Right lobe of liver (tissue), 6 donors: ENCODE measurements around the gene RPL4. TPM values are rescaled to one million over a fixed set of nuclear protein-coding genes. Genes with fewer than 3 reads are reported as not detected.

Experiments used
- ATAC-seq, 4 donors: fragments of 200-7000 bp; cut with Tn5 transposase; one replicate each; pipeline ENCODE4 v1.9.1; 2020; ENCODE audit warnings: mild to moderate bottlenecking in 4 of 4, moderate library complexity in 4 of 4
- DNase-seq, 3 donors: peaks; one replicate each; pipeline ENCODE4 v3.0.0-alpha.2; 2020
- H3K27ac ChIP-seq, 3 donors: fragments of 200-600 bp; one replicate each; pipeline ENCODE4 v1.8.0; 2022
- H3K27me3 ChIP-seq, 2 donors: fragments of 200-600 bp; one replicate each; pipeline ENCODE4 v1.8.0; 2022
- H3K36me3 ChIP-seq, 4 donors: fragments of 200-600 bp; sonication (generic) in 1 of 4; one replicate each; pipeline versions ENCODE4 v1.5.1 to v1.8.0; 2017 to 2022; ENCODE audit warnings: control low read depth in 1 of 4
- H3K4me1 ChIP-seq, 4 donors: fragments of 200-600 bp; sonication (generic) in 1 of 4; one replicate each; pipeline versions ENCODE4 v1.5.1 to v1.8.0; 2017 to 2022; ENCODE audit warnings: control low read depth in 1 of 4
- H3K4me3 ChIP-seq, 3 donors: fragments of 200-600 bp; one replicate each; pipeline ENCODE4 v1.8.0; 2022
- H3K9me3 ChIP-seq, 4 donors: fragments of 200-600 bp; sonication (generic) in 1 of 4; one replicate each; pipeline versions ENCODE4 v1.5.1 to v1.8.0; 2017 to 2022; ENCODE audit warnings: control low read depth in 1 of 4
- POLR2A ChIP-seq: fragments of 450-650 bp; IDR thresholded peaks from one replicate; pipeline ENCODE4 v1.6.1; 2017; ENCODE audit warnings: antibody characterized with exemption, mild to moderate bottlenecking
- WGBS: methylation state at CpG from one replicate; pipeline ENCODE4 v1.1.6; 2018; ENCODE audit warnings: low coverage, low lambda C conversion rate; ENCODE audit not compliant: insufficient coverage; ENCODE audit errors: missing lambda C conversion rate; 5-methylcytosine and 5-hydroxymethylcytosine counted together
- intact Hi-C, 2 donors: fragments of 100-400 bp; cut with DNase I; formaldehyde crosslinking; loops; one replicate each; pipeline versions ENCODE4 v1.11.2 to v1.14.1; 2022
- microRNA-seq, 2 donors: library from miRNA; unstranded; fragments of <30 nt; microRNA quantifications; one replicate each; pipeline ENCODE4, GENCODE V29; 2019 to 2020
- small RNA-seq, 2 experiments: library from RNA; depleted of rRNA; stranded (forward); fragments of <200 nt; gene quantifications; one replicate each; pipeline ENCODE3, GENCODE V24; 2016
- total RNA-seq, 6 experiments: library from RNA; depleted of rRNA in 2 of 6; stranded (reverse); fragments of >200 nt in 2 of 6; fragmentation: NEBNext Ultra II Directional in 3 of 6; extraction: Animal tissue kit (Norgen Biotek cat#: 25700) in 3 of 6; gene quantifications; one replicate each; pipeline versions ENCODE4 v1.1.0 to v1.2.4, GENCODE V29; 2016 to 2023
- TF ChIP-seq, protein P1 (sequence below), 4 donors: fragments of 200-600 bp in 3 of 4; fragments of 450-650 bp in 1 of 4; IDR thresholded peaks; one replicate each; pipeline versions ENCODE4 v1.5.1 to v1.8.0; 2016 to 2022; ENCODE audit warnings: antibody characterized with exemption in 4 of 4, mild to moderate bottlenecking in 2 of 4
- donor health status: DM: no; HTN: yes; CAD: no.
- donor health status: DM: no; HTN: no; CAD: no.
- donor health status: DM: no; HTN: no; CAD: no.
- donor health status: DM: no; HTN: yes; CAD: no.
- donor health status: DM: no; HTN: yes; CAD: no.

Gene RPL4
- total RNA-seq, 6 experiments from 2014 or later, result 643 to 1,390 (median 819) TPM

DNA sequence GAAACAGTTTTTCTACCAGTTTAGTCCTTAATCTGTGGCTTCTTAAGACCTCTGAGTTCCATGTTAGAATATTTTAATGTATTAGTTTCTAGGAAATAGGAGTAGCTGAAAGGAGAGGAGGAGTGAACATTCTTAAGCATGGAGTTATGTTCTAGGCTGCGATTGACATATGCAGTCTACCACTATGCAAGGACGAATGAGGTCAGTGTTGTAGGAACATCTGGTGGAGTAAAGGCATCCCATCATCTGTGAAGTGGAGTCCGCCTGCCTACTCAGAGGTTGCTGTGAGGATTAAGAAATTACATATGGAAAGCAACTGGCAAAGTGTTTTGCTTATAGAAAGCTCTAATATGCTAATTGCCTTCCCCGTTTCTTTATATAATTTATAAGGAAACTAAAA, 52.2 kb downstream of the RPL4 start:
- no peaks in the 10 kb centered on the region for H3K9me3 ChIP-seq
- H3K27me3 ChIP-seq, result no peaks in the 10 kb centered on the region
- peak overlapping the region in 1 of 3 donors; percentile 61 for H3K27ac ChIP-seq
- H3K36me3 ChIP-seq, result no peaks in the 10 kb centered on the region
- peaks cover 0 to 15% (median 2%) of the 10 kb centered on the region in 4 donors for H3K4me1 ChIP-seq
- TF ChIP-seq POLR2A, result no peak
- TF ChIP-seq, protein P1, sequence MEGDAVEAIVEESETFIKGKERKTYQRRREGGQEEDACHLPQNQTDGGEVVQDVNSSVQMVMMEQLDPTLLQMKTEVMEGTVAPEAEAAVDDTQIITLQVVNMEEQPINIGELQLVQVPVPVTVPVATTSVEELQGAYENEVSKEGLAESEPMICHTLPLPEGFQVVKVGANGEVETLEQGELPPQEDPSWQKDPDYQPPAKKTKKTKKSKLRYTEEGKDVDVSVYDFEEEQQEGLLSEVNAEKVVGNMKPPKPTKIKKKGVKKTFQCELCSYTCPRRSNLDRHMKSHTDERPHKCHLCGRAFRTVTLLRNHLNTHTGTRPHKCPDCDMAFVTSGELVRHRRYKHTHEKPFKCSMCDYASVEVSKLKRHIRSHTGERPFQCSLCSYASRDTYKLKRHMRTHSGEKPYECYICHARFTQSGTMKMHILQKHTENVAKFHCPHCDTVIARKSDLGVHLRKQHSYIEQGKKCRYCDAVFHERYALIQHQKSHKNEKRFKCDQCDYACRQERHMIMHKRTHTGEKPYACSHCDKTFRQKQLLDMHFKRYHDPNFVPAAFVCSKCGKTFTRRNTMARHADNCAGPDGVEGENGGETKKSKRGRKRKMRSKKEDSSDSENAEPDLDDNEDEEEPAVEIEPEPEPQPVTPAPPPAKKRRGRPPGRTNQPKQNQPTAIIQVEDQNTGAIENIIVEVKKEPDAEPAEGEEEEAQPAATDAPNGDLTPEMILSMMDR (IDR thresholded peaks at IDR 0.05), result no peak
- H3K4me3 ChIP-seq, result no peak overlapping the region
- intact Hi-C loops, result no loop called here
- ATAC-seq (peak in 1 of 4 donors; percentile 14), DNase-seq (no peak)
- WGBS, result 89% methylated on average over 4 of the region's 4 CpGs

Small RNA genes lying within 50 kb of the gene (microRNA-seq; reads per million reads assigned to microRNA genes)
- 0 to 0.64 reads per million in 2 donors for gene MIR4512

Small RNA genes lying within 50 kb of the gene (small RNA-seq; reads per million reads assigned to genes)
- gene MIR4512 (0 to 0.10 reads per million in 2 experiments), gene RF01159 (0 reads per million in 2 experiments), gene SNORD16 (0 reads per million in 2 experiments), gene SNORD18A (0 reads per million in 2 experiments), gene SNORD18B (0 reads per million in 2 experiments), gene SNORD18C (0 reads per million in 2 experiments)

Other genes with a start within 250 kb of the RPL4 start
- 10 to 100 TPM; 16.1 to 32.3 (median 19.6) TPM for gene DIS3L, start 211.3 kb downstream of the RPL4 start, total RNA-seq
- gene TIPIN, start 148.2 kb downstream of the RPL4 start, total RNA-seq, result 1 to 10 TPM; 2.4 to 5.1 (median 2.9) TPM
- gene MAP2K1, start 117.9 kb downstream of the RPL4 start, total RNA-seq, result 10 to 100 TPM; 25.7 to 68.8 (median 53.9) TPM
- gene SNAPC5, start 7.1 kb downstream of the RPL4 start, total RNA-seq, result 10 to 100 TPM; 11.8 to 23.1 (median 16.2) TPM
- gene ZWILCH, start 471 bp upstream of the RPL4 start, total RNA-seq, result 1 to 10 TPM; 1.1 to 4.9 (median 2.5) TPM
- gene LCTL, start 61.1 kb upstream of the RPL4 start, total RNA-seq, result not detected
- gene SMAD6, start 197.4 kb upstream of the RPL4 start, total RNA-seq, result 10 to 100 TPM; 10.5 to 17.2 (median 12.3) TPM